Fibroblast of mammary gland (primary cell): ENCODE data around the gene SLC13A4.

Source experiments
- DNase-seq: peaks from one replicate; pipeline ENCODE4 v3.0.0-alpha.2; 2010; ENCODE audit warnings: low read depth
- H3K4me3 ChIP-seq: 2 replicates; pipeline ENCODE4 v1.5.1; 2011; ENCODE audit warnings: low read depth, mild to moderate bottlenecking, low read length, moderate library complexity; ENCODE audit not compliant: control insufficient read depth
- CTCF ChIP-seq: conservative IDR thresholded peaks from 2 replicates; pipeline ENCODE4 v1.5.1; 2011; ENCODE audit warnings: low read depth, low read length, inconsistent platforms; ENCODE audit not compliant: control insufficient read depth, insufficient read depth

The SLC13A4 gene

GRCh38 chr7:135710417-135711138, 17.4 kb downstream of the SLC13A4 start:
- DNase-seq: no peak
- H3K4me3 ChIP-seq: no peak overlapping the region
- peak; percentile 45 for TF ChIP-seq CTCF

GRCh38 chr7:135709508-135709907, 18.5 kb downstream of the SLC13A4 start:
- TF ChIP-seq CTCF: no peak
- no peak for DNase-seq
- no peak overlapping the region for H3K4me3 ChIP-seq

GRCh38 chr7:135708041-135708440, 19.9 kb downstream of the SLC13A4 start:
- TF ChIP-seq CTCF: no peak
- no peak for DNase-seq

GRCh38 chr7:135707570-135707966, 20.4 kb downstream of the SLC13A4 start:
- no peak for DNase-seq
- no peak overlapping the region for H3K4me3 ChIP-seq
- no peak for TF ChIP-seq CTCF

More at GRCh38 chr7:135708041-135708440, 19.9 kb downstream of the SLC13A4 start:
- H3K4me3 ChIP-seq: no peak overlapping the region

- peak; percentile 24 for DNase-seq
- TF ChIP-seq CTCF: no peak
- H3K4me3 ChIP-seq: no peak overlapping the region
Measured at GRCh38 chr7:135706858-135707569, 21.0 kb downstream of the SLC13A4 start.

GRCh38 chr7:135706038-135706742, 21.8 kb downstream of the SLC13A4 start:
- TF ChIP-seq CTCF: no peak
- no peak for DNase-seq
- no peak overlapping the region for H3K4me3 ChIP-seq
